HG03571 (cell line): ENCODE results near the gene CRYBB2.
"Not testable (repeated sequence)": the region's sequence is repeated elsewhere in the genome, so short reads cannot be mapped to it uniquely, and the experiment has no call there.

Experiments used
- ATAC-seq: cut with Tn5 transposase; IDR thresholded peaks from one replicate; pipeline ENCODE4 v1.9.1; 2021; ENCODE audit not compliant: unreplicated experiment

The CRYBB2 gene, protein sequence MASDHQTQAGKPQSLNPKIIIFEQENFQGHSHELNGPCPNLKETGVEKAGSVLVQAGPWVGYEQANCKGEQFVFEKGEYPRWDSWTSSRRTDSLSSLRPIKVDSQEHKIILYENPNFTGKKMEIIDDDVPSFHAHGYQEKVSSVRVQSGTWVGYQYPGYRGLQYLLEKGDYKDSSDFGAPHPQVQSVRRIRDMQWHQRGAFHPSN

DNA sequence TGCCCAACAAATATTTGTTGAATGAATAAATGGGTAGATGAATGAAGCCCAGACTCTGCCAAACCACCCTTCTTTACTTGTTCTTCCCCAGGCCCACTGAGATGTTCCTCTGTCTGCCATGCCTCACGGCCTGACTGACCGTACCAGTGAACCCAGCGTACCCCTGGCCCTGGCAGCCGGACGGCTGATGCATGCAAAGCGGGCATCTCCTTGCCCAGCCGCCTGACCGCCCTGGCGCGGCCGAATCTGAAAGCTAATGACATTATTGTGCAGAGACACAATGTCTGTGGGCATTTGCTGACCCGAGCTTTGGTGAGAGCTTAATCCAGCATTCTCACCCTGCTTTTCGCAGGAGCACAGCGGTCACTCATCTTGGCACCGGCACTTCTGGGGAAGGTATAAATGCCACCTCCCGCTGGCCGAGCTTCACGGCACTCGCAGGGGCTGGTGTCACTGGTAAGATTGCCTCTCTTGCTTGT is at the start of gene CRYBB2:
Gene CRYBB2, plus strand, starts transcription at position 429 of the 479 bp plus-strand sequence. CDS start 1,791 bp downstream, outside the sequence.
- ATAC-seq, result no peak

- no peak for ATAC-seq
These were observed 48.9 kb upstream of the CRYBB2 start for GRCh38 chr22:25170426-25170980.

GRCh38 chr22:25172153-25172552 is 47.3 kb upstream of the CRYBB2 start:
- ATAC-seq, result no peak

DNA sequence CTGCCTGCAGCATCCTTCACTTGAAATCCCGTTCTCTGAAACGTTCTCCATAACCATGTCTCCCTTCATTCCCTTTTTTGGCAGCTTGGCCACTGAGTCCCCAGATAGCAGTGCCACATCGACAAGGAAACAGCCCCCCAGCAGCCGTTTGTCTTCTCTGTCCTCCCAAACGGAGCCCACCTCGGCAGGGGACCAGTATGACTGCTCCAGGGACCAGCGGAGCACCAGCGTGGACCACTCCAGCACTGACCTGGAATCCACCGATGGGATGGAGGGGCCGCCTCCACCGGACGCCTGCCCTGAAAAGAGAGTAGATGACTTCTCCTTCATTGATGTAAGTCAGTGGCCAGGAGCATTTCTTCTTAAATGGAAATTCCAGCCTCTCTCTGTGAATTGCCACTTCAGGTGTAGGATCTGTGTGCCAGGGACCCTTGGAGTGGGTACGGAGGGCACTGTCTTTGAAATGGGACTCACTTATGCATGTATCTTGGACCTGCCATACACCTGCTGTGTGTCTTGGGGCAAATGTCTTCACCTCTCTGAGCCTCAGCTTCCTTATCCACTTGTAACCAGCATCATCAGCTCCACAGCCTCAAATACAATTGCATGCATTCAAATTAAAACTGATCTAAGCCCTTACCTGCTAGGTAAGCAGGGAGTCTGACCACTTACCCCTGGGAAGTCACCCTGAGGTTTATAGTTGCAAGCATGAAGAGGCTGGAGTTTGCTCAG is 45.1 kb upstream of the CRYBB2 start:
- no peak for ATAC-seq

GRCh38 chr22:25174888-25175411 is 44.5 kb upstream of the CRYBB2 start:
- no peak for ATAC-seq

- ATAC-seq, result no peak
These were observed 43.3 kb upstream of the CRYBB2 start for GRCh38 chr22:25176175-25176574.

GRCh38 chr22:25176799-25177198 is 42.6 kb upstream of the CRYBB2 start:
- ATAC-seq, result no peak

GRCh38 chr22:25177226-25177625 is 42.2 kb upstream of the CRYBB2 start:
- ATAC-seq, result no peak

DNA sequence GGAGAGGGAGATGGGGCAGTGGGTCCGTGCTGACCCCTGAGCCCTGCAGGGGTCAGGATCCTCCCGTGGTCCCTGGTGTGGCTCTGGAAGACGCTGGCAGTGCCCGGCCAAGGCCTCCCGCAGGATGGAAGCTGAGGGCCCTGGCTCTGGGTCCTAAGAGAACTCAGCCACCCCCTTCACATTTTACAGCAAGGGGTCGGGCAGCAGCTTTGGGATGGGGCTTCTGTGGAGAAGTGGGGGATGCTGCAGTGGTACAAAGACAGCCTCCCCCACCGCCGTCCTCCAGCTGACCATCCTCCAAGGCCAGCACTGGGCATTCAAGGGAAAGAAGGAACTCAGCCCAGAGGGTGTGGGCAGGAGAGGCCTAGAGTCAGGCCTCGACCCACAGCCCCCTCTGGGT is 41.5 kb upstream of the CRYBB2 start:
- no peak for ATAC-seq

GRCh38 chr22:25178348-25178747 is 41.1 kb upstream of the CRYBB2 start:
- not testable (repeated sequence) for ATAC-seq

DNA sequence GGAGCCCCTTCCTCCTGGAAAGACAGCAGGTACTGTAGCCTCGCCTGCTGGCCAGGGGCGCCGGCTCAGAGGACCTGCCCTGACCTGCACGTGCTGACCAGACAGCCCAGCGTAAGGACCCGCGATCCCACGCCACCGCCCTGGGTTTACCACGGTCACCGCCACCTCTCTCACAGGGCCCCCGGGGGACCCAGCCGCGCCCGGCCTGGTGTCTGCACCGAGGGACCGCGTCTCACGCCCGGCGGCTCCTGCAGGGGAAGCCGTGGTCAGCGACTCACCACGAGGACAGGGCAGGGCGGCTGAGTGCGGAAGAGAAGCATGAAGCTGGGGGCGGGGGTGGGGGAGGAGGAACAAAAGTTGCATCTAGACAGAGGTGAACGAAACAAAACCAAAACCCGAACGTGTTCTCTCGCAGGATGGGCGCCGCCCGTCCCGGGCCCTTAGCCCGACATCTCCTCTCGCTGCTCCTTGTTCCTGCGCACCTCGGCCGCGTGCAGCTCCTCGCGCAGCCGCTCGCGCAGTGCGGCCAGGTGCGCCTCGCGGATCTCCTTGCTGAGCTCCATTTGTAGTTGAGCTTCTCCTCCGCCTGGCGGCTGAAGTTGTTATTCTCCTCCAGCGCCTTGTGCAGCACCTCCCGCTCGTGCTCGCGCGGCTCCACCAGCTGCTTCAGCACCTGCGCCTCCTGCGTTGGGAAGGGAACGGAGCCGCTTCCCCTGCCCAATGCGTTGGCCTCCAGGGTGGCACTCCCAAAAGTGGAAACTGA is 40.4 kb upstream of the CRYBB2 start:
- ATAC-seq, result not testable (repeated sequence)

GRCh38 chr22:25182131-25183110 is 37.0 kb upstream of the CRYBB2 start:
- ATAC-seq, result no peak

DNA sequence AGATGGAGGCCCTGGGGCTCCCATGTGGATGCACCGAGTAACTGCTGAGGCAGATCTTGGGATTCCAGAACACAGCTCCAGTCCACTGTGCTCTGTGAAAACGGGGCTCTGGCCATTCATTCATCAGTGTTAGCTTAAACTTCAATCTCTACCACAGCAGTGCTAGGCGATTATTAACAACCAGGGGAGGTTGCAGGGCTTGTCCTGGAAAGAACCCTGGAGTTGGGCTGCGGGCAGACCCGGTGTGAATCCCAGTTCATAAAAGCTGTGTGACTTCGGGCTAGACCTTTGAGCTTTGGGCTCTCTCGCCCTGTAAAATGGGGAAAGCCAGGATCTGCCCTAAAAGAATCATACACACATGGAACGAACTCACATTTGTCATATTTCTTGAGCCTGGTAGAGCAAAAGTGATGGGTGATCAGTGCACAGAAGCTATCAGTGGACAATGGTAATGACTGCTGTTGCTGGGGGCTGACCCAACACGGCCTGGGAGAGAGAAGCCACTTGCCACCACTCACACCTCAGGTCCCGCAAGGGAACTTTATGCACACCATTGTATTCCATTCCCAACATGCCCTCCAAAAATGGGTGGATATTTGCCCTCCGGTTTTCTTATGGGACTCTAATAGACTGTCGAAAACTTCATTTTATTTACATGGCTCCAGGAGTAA is 35.4 kb upstream of the CRYBB2 start:
- no peak for ATAC-seq

- ATAC-seq, result no peak
These were observed 33.3 kb upstream of the CRYBB2 start for GRCh38 chr22:25186140-25186539.

DNA sequence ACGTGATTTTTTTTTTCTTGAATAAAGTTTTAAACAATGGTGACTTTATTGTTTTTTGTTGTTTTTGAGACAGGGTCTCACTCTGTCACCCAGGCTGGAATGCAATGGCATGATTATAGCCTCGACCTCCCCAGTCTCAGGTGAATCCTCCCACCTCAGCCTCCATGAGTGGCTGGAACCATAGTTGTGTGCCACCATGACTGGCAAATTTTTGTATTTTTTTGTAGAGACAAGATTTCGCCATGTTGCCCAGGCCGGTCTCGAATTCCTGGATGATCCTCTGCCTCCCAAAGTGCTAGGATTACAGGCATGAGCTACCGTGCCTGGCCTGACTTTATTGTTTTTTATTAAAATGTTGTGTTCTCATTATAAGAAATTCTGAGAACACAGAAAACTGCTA is 32.0 kb upstream of the CRYBB2 start:
- no peak for ATAC-seq

DNA sequence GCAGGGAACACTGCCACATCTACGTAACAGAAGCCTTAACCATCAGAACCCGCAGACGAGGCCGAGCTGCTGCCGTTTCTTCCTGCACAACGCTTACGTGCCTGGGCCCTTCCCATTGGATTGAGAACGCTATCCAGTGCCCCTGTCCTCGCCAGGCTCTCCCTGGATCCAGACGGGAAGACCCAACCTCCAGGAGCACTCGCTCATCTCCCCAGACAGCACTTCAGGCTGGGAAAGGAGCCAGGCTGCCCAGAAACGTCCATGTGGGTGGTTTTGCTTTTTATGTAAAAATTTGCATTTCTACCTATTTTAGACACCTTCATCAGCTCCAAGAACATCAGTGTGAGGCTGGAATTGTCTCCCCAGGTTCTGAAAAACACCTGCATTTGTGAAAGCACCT is 27.0 kb upstream of the CRYBB2 start:
- no peak for ATAC-seq

- ATAC-seq, result no peak
These were observed 26.3 kb upstream of the CRYBB2 start for GRCh38 chr22:25193130-25193529.

DNA sequence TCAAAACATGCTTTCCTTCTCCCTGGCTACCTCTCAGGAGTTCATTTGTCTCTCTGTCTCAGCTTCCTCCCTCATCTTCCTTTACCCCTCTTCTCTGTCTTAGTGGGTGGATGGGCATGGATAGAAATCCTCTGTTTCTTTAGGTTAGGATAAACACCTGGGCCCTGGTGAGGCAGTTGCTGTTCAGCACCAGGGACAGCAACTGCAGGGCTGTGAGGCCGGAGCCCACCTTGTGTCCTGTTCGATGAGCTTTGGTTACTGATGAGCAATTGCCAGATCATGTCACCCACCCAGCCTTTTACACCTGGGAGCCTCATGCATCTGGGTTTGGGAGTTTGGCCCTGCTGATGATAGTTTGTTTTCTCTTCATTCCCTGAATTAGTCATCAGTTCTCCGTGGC is 25.9 kb upstream of the CRYBB2 start:
- no peak for ATAC-seq

GRCh38 chr22:25196326-25196725 is 23.1 kb upstream of the CRYBB2 start:
- no peak for ATAC-seq

- ATAC-seq, result no peak
These were observed 22.1 kb upstream of the CRYBB2 start for GRCh38 chr22:25197340-25197739.
